Measurements from ENCODE around the gene GNG12. TPM values are rescaled to one million over a fixed set of nuclear protein-coding genes. Genes with fewer than 3 reads are reported as not detected.

GNG12 gene
- total RNA-seq, 8 experiments from 2014 or later = 8.6 to 146 (median 51.7) TPM

- Histone ChIP-seq H3K4me3 (no peak overlapping the region), H3K27ac (no peak overlapping the region), H3K4me1 (replicated peaks in 1 of 2) (peaks cover 16 to 25% of the 10 kb centered on the region in 2 donors)
- in situ Hi-C loops (cut with MboI; ENCODE audit: low pct_unique_long_range_greater_than_20kb in 2 of 9, low sequenced_read_pairs in 9 of 9, unreplicated experiment in 9 of 9) = loop anchor here in 6 of 9 experiments (10.0 to 25.0 kb wide), 6 partner anchors 76 to 344 kb away; no protein-coding TSS in a partner anchor
- no peak for ATAC-seq (replicated peaks in 6 of 8)
- 80 to 100% (median 94%) methylated on average over 1 of the region's 1 CpG; no CpG with 5 or more reads in 2 of the 10 experiments for WGBS, 10 experiments
These were observed 64.8 kb downstream of the GNG12 start for GRCh38 chr1:67768480-67768879.

GRCh38 chr1:67767103-67767782 is 66.0 kb downstream of the GNG12 start:
- ATAC-seq (replicated peaks in 6 of 8) = no peak
- in situ Hi-C loops (cut with MboI; ENCODE audit: low pct_unique_long_range_greater_than_20kb in 2 of 9, low sequenced_read_pairs in 9 of 9, unreplicated experiment in 9 of 9) = loop anchor here in 6 of 9 experiments (10.0 to 25.0 kb wide), 6 partner anchors 78 to 345 kb away; no protein-coding TSS in a partner anchor
- H3K4me1 ChIP-seq (replicated peaks in 1 of 2) = peaks cover 16 to 25% of the 10 kb centered on the region in 2 donors
- H3K27ac ChIP-seq = no peak overlapping the region
- WGBS, 10 experiments = 71 to 97% (median 93%) methylated on average over 4 to 6 of the region's 6 CpGs; no CpG with 5 or more reads in 5 of the 10 experiments
- no peak overlapping the region for H3K4me3 ChIP-seq

GRCh38 chr1:67766141-67766978 is 66.9 kb downstream of the GNG12 start:
- H3K4me3 ChIP-seq = peak overlapping the region in 2 of 5 donors; percentile 8 to 12
- peak; percentile 77 to 99 (median 92) for ATAC-seq (replicated peaks in 6 of 8)
- in situ Hi-C loops (cut with MboI; ENCODE audit: low pct_unique_long_range_greater_than_20kb in 2 of 9, low sequenced_read_pairs in 9 of 9, unreplicated experiment in 9 of 9) = loop anchor here in 6 of 9 experiments (10.0 to 25.0 kb wide), 6 partner anchors 78 to 346 kb away; no protein-coding TSS in a partner anchor
- peaks cover 16 to 25% of the 10 kb centered on the region in 2 donors for H3K4me1 ChIP-seq (replicated peaks in 1 of 2)
- WGBS, 10 experiments = 3 to 55% (median 11%) methylated on average over 4 to 16 of the region's 17 CpGs
- peak overlapping the region in 1 of 2 donors; percentile 14 for H3K27ac ChIP-seq

GRCh38 chr1:67764633-67765032 is 68.6 kb downstream of the GNG12 start:
- no peak overlapping the region for H3K4me3 ChIP-seq
- H3K27ac ChIP-seq = no peak overlapping the region
- 58 to 79% (median 70%) methylated on average over 2 to 4 of the region's 4 CpGs; no CpG with 5 or more reads in 2 of the 10 experiments for WGBS, 10 experiments
- peak in 2 of 8 experiments; percentile 25 to 33 for ATAC-seq (replicated peaks in 6 of 8)
- peaks cover 22 to 25% of the 10 kb centered on the region in 2 donors for H3K4me1 ChIP-seq (replicated peaks in 1 of 2)
- in situ Hi-C loops (cut with MboI; ENCODE audit: low pct_unique_long_range_greater_than_20kb in 2 of 9, low sequenced_read_pairs in 9 of 9, unreplicated experiment in 9 of 9) = loop anchor here in 6 of 9 experiments (10.0 to 25.0 kb wide), 6 partner anchors 80 to 348 kb away; no protein-coding TSS in a partner anchor

- Histone ChIP-seq H3K4me3 (no peak overlapping the region), H3K27ac (no peak overlapping the region), H3K4me1 (replicated peaks in 1 of 2) (peaks cover 20 to 21% of the 10 kb centered on the region in 2 donors)
- WGBS, 10 experiments = 70 to 78% methylated on average over 4 of the region's 4 CpGs; no CpG with 5 or more reads in 8 of the 10 experiments
- in situ Hi-C loops (cut with MboI; ENCODE audit: low pct_unique_long_range_greater_than_20kb in 2 of 9, low sequenced_read_pairs in 9 of 9, unreplicated experiment in 9 of 9) = loop anchor here in 6 of 9 experiments (10.0 to 25.0 kb wide), 6 partner anchors 83 to 351 kb away; no protein-coding TSS in a partner anchor
- no peak for ATAC-seq (replicated peaks in 6 of 8)
These were observed 71.5 kb downstream of the GNG12 start for GRCh38 chr1:67761730-67762129.

GRCh38 chr1:67761091-67761490 is 72.2 kb downstream of the GNG12 start:
- in situ Hi-C loops (cut with MboI; ENCODE audit: low pct_unique_long_range_greater_than_20kb in 2 of 9, low sequenced_read_pairs in 9 of 9, unreplicated experiment in 9 of 9) = loop anchor here in 6 of 9 experiments (10.0 to 25.0 kb wide), 6 partner anchors 84 to 351 kb away; no protein-coding TSS in a partner anchor
- H3K27ac ChIP-seq = no peak overlapping the region
- H3K4me3 ChIP-seq = no peak overlapping the region
- WGBS, 10 experiments = 29 to 76% (median 57%) methylated on average over 1 to 2 of the region's 2 CpGs
- peaks cover 14 to 16% of the 10 kb centered on the region in 2 donors for H3K4me1 ChIP-seq (replicated peaks in 1 of 2)
- ATAC-seq (replicated peaks in 6 of 8) = peak in 1 of 8 experiments; percentile 7

- in situ Hi-C loops (cut with MboI; ENCODE audit: low pct_unique_long_range_greater_than_20kb in 2 of 9, low sequenced_read_pairs in 9 of 9, unreplicated experiment in 9 of 9) = loop anchor here in 6 of 9 experiments (10.0 to 25.0 kb wide), 6 partner anchors 85 to 352 kb away; no protein-coding TSS in a partner anchor
- WGBS, 10 experiments = 2 to 69% (median 36%) methylated on average over 2 to 14 of the region's 14 CpGs
- Histone ChIP-seq H3K27ac (no peak overlapping the region), H3K4me3 (no peak overlapping the region), H3K4me1 (replicated peaks in 1 of 2) (peaks cover 11 to 14% of the 10 kb centered on the region in 2 donors)
- peak; percentile 77 to 96 (median 88) for ATAC-seq (replicated peaks in 6 of 8)
These were observed 73.0 kb downstream of the GNG12 start for GRCh38 chr1:67760030-67760821.

- H3K27ac ChIP-seq = no peak overlapping the region
- in situ Hi-C loops (cut with MboI; ENCODE audit: low pct_unique_long_range_greater_than_20kb in 2 of 9, low sequenced_read_pairs in 9 of 9, unreplicated experiment in 9 of 9) = loop anchor here (5.0 to 25.0 kb wide), 7 partner anchors 85 to 353 kb away; no protein-coding TSS in a partner anchor
- no peak overlapping the region for H3K4me3 ChIP-seq
- ATAC-seq (replicated peaks in 6 of 8) = peak in 4 of 8 experiments; percentile 6 to 17 (median 11)
- peaks cover 9 to 13% of the 10 kb centered on the region in 2 donors for H3K4me1 ChIP-seq (replicated peaks in 1 of 2)
These were observed 73.6 kb downstream of the GNG12 start for GRCh38 chr1:67759692-67760029.

GRCh38 chr1:67759066-67759465 is 74.2 kb downstream of the GNG12 start:
- in situ Hi-C loops (cut with MboI; ENCODE audit: low pct_unique_long_range_greater_than_20kb in 2 of 9, low sequenced_read_pairs in 9 of 9, unreplicated experiment in 9 of 9) = loop anchor here in 7 of 9 experiments (5.0 to 25.0 kb wide), 4 partner anchors 222 to 353 kb away; no protein-coding TSS in a partner anchor
- Histone ChIP-seq H3K4me3 (no peak overlapping the region), H3K4me1 (replicated peaks in 1 of 2) (peaks cover 3 to 8% of the 10 kb centered on the region in 2 donors), H3K27ac (no peak overlapping the region)
- 80 to 100% (median 93%) methylated on average over 1 to 3 of the region's 3 CpGs; no CpG with 5 or more reads in 1 of the 10 experiments for WGBS, 10 experiments
- ATAC-seq (replicated peaks in 6 of 8) = no peak

- peaks cover 5 to 11% of the 10 kb centered on the region in 2 donors for H3K4me1 ChIP-seq (replicated peaks in 1 of 2)
These were observed 77.6 kb downstream of the GNG12 start for GRCh38 chr1:67755619-67756018.

GRCh38 chr1:67755160-67755559 is 78.1 kb downstream of the GNG12 start:
- no peak overlapping the region for H3K4me3 ChIP-seq
- peaks cover 7 to 15% of the 10 kb centered on the region in 2 donors for H3K4me1 ChIP-seq (replicated peaks in 1 of 2)
- 89 to 100% (median 100%) methylated on average over 1 to 2 of the region's 2 CpGs; no CpG with 5 or more reads in 2 of the 10 experiments for WGBS, 10 experiments
- in situ Hi-C loops (cut with MboI; ENCODE audit: low pct_unique_long_range_greater_than_20kb in 2 of 9, low sequenced_read_pairs in 9 of 9, unreplicated experiment in 9 of 9) = loop anchor here in 7 of 9 experiments (5.0 to 25.0 kb wide), 4 partner anchors 218 to 357 kb away; no protein-coding TSS in a partner anchor
- no peak overlapping the region for H3K27ac ChIP-seq
- no peak for ATAC-seq (replicated peaks in 6 of 8)

More at GRCh38 chr1:67755619-67756018, 77.6 kb downstream of the GNG12 start:
- no peak for ATAC-seq (replicated peaks in 6 of 8)
- H3K4me3 ChIP-seq = no peak overlapping the region
- in situ Hi-C loops (cut with MboI; ENCODE audit: low pct_unique_long_range_greater_than_20kb in 2 of 9, low sequenced_read_pairs in 9 of 9, unreplicated experiment in 9 of 9) = loop anchor here in 7 of 9 experiments (5.0 to 25.0 kb wide), 4 partner anchors 218 to 357 kb away; no protein-coding TSS in a partner anchor
- 88 to 100% (median 100%) methylated on average over 2 of the region's 2 CpGs; no CpG with 5 or more reads in 3 of the 10 experiments for WGBS, 10 experiments
- no peak overlapping the region for H3K27ac ChIP-seq

Measured in motor neuron (in vitro differentiated cells).